Calu3 (cell line): ENCODE measurements around the gene BTF3. TPM values are rescaled to one million over a fixed set of nuclear protein-coding genes. Genes with fewer than 3 reads are reported as not detected.
"Not testable (repeated sequence)": the region's sequence is repeated elsewhere in the genome, so short reads cannot be mapped to it uniquely, and the experiment has no call there.

ENCODE experiments used
- BruUV-seq: library from RNA; stranded (reverse); fragments of 400-500 nt; replicated peaks from 2 replicates; lab custom pipeline; 2021; lab: Mats Ljungman, UMichigan
- CTCF ChIA-PET: fragments of 300-600 bp; sonication (Branson Sonifier 250); formaldehyde crosslinking; loops from one replicate; lab custom pipeline; 2022; ENCODE audit warnings: antibody characterized with exemption; lab: Charles Lee
- DNase-seq: peaks from one replicate; pipeline ENCODE4 v3.0.0; 2022
- H3K27ac Mint-ChIP-seq: one replicate; pipeline ENCODE4 v1.8.0; 2022; ENCODE audit warnings: mixed read lengths; ENCODE audit not compliant: unreplicated experiment
- H3K27me3 Mint-ChIP-seq: one replicate; pipeline ENCODE4 v1.8.0; 2022; ENCODE audit warnings: mixed read lengths; ENCODE audit not compliant: unreplicated experiment
- H3K36me3 Mint-ChIP-seq: one replicate; pipeline ENCODE4 v1.8.0; 2022; ENCODE audit warnings: mild to moderate bottlenecking, moderate library complexity, mixed read lengths; ENCODE audit not compliant: insufficient read depth, unreplicated experiment
- H3K4me1 Mint-ChIP-seq: one replicate; pipeline ENCODE4 v1.8.0; 2022; ENCODE audit warnings: mild to moderate bottlenecking, low read depth, mixed read lengths; ENCODE audit not compliant: unreplicated experiment
- H3K4me3 Mint-ChIP-seq: one replicate; pipeline ENCODE4 v1.8.0; 2022; ENCODE audit warnings: mild to moderate bottlenecking, low read depth, moderate library complexity, mixed read lengths; ENCODE audit not compliant: unreplicated experiment
- H3K9me3 Mint-ChIP-seq: one replicate; pipeline ENCODE4 v1.8.0; 2022; ENCODE audit warnings: low read depth, mixed read lengths; ENCODE audit not compliant: unreplicated experiment
- intact Hi-C: fragments of 100-400 bp; cut with micrococcal nuclease; formaldehyde crosslinking; loops from one replicate; pipeline ENCODE4 v1.10.0; 2022; ENCODE audit not compliant: unreplicated experiment
- total RNA-seq: library from RNA; stranded (reverse); gene quantifications from 2 replicates; pipeline ENCODE4 v1.2.3, GENCODE V29; 2022
- TF ChIP-seq, protein P1 (sequence below): fragments of 200-600 bp; IDR thresholded peaks from one replicate; pipeline ENCODE4 v1.8.0; 2022; ENCODE audit warnings: antibody characterized with exemption; ENCODE audit not compliant: unreplicated experiment

Gene BTF3
- total RNA-seq, 1 experiment from 2014 or later: 872 TPM

GRCh38 chr5:73483676-73484075, 14.6 kb upstream of the BTF3 start:
- Mint-ChIP-seq H3K36me3 (no peaks in the 10 kb centered on the region), H3K4me1 (no peaks in the 10 kb centered on the region), H3K27ac (no peak overlapping the region), H3K9me3 (no peaks in the 10 kb centered on the region), H3K27me3 (peaks cover 14% of the 10 kb centered on the region), H3K4me3 (no peak overlapping the region)
- no peak for DNase-seq
- no TSS peak for BruUV-seq
- intact Hi-C loops: no loop called here
- CTCF ChIA-PET: interaction anchor here (0.8 kb wide), 1 partner anchor 56 kb away, joined by 3 read pairs; no protein-coding TSS in a partner anchor
- TF ChIP-seq, protein P1, sequence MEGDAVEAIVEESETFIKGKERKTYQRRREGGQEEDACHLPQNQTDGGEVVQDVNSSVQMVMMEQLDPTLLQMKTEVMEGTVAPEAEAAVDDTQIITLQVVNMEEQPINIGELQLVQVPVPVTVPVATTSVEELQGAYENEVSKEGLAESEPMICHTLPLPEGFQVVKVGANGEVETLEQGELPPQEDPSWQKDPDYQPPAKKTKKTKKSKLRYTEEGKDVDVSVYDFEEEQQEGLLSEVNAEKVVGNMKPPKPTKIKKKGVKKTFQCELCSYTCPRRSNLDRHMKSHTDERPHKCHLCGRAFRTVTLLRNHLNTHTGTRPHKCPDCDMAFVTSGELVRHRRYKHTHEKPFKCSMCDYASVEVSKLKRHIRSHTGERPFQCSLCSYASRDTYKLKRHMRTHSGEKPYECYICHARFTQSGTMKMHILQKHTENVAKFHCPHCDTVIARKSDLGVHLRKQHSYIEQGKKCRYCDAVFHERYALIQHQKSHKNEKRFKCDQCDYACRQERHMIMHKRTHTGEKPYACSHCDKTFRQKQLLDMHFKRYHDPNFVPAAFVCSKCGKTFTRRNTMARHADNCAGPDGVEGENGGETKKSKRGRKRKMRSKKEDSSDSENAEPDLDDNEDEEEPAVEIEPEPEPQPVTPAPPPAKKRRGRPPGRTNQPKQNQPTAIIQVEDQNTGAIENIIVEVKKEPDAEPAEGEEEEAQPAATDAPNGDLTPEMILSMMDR: no peak

DNA sequence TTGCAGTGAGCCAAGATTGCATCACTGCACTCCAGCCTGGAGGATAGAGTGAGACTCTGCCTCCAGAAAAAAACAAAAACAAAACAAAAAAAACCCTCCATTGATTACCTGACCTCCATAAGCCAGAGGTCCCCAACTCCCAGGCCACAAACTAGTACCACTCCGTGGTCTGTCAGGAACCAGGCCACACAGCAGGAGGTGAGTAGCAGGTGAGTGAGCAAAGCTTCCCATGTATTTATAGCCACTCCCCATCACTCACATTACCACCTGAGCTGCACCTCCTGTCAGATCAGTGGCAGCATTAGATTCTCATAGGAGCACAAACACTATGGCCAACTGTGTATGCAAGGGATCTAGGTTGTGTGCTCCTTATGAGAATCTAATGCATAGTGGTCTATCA, 13.7 kb upstream of the BTF3 start:
- intact Hi-C loops: no loop called here

GRCh38 chr5:73485715-73486114, 12.5 kb upstream of the BTF3 start:
- intact Hi-C loops: no loop called here
- Mint-ChIP-seq H3K4me1 (no peaks in the 10 kb centered on the region), H3K27ac (no peak overlapping the region), H3K4me3 (no peak overlapping the region), H3K27me3 (peaks cover 6% of the 10 kb centered on the region), H3K36me3 (no peaks in the 10 kb centered on the region), H3K9me3 (no peaks in the 10 kb centered on the region)
- CTCF ChIA-PET: no interaction called here
- BruUV-seq: no TSS peak
- TF ChIP-seq, protein P1: no peak
- DNase-seq: no peak

More for the DNA sequence above, 13.7 kb upstream of the BTF3 start:
- Mint-ChIP-seq H3K27me3 (peaks cover 14% of the 10 kb centered on the region), H3K9me3 (no peaks in the 10 kb centered on the region), H3K4me3 (no peak overlapping the region), H3K4me1 (no peaks in the 10 kb centered on the region), H3K27ac (no peak overlapping the region), H3K36me3 (no peaks in the 10 kb centered on the region)
- BruUV-seq: no TSS peak
- DNase-seq: no peak
- CTCF ChIA-PET: no interaction called here
- TF ChIP-seq, protein P1: no peak

- CTCF ChIA-PET: no interaction called here
- H3K4me3 Mint-ChIP-seq: no peak overlapping the region
- H3K36me3 Mint-ChIP-seq: no peaks in the 10 kb centered on the region
- no peaks in the 10 kb centered on the region for H3K4me1 Mint-ChIP-seq
- H3K27me3 Mint-ChIP-seq: peaks cover under 1% of the 10 kb centered on the region
- no peaks in the 10 kb centered on the region for H3K9me3 Mint-ChIP-seq
- no peak overlapping the region for H3K27ac Mint-ChIP-seq
- no peak for DNase-seq
- TF ChIP-seq, protein P1: no peak
- intact Hi-C loops: no loop called here
- BruUV-seq: no TSS peak
These were observed 11.9 kb upstream of the BTF3 start for GRCh38 chr5:73486119-73486899.

- BruUV-seq, H3K4me1 Mint-ChIP-seq, H3K36me3 Mint-ChIP-seq, H3K4me3 Mint-ChIP-seq, H3K27ac Mint-ChIP-seq, H3K27me3 Mint-ChIP-seq, intact Hi-C loops, H3K9me3 Mint-ChIP-seq, CTCF ChIA-PET, DNase-seq: not testable (repeated sequence)
These were observed 11.0 kb upstream of the BTF3 start for GRCh38 chr5:73487257-73487656.
